ENCODE results near the gene CCDC186. TPM values are rescaled to one million over a fixed set of nuclear protein-coding genes. Genes with fewer than 3 reads are reported as not detected.
A peak's percentile ranks its signal among the peaks of the same experiment; 100 is the strongest.

The CCDC186 gene
- total and polyA plus RNA-seq, 9 donors = 4.4 to 31.2 (median 17.4) TPM

GRCh38 chr10:114166043-114166442, 8.0 kb downstream of the CCDC186 start:
- no peaks in the 10 kb centered on the region for H3K36me3 ChIP-seq
- H3K27me3 ChIP-seq = no peaks in the 10 kb centered on the region
- peaks cover 2% of the 10 kb centered on the region for H3K4me1 ChIP-seq (ENCODE audit: insufficient read depth)
- H3K9me3 ChIP-seq = peaks cover 0 to 3% of the 10 kb centered on the region in 2 donors
- 44 to 51% (median 50%) methylated on average over 3 of the region's 3 CpGs for WGBS, 3 donors
- H3K27ac ChIP-seq = peak overlapping the region in 1 of 2 donors; percentile 13
- no peak overlapping the region for H3K4me3 ChIP-seq
- no peak for DNase-seq
- TF ChIP-seq POLR2A (IDR thresholded peaks at IDR 0.05) (no peak), EP300 (IDR thresholded peaks at IDR 0.05) (no peak), CTCF (IDR thresholded peaks at IDR 0.05) (no peak)
- intact Hi-C loops (cut with DNase I) = no loop called here

- no peaks in the 10 kb centered on the region for H3K27me3 ChIP-seq
- H3K9me3 ChIP-seq = no peaks in the 10 kb centered on the region
- 13 to 21% (median 19%) methylated on average over 2 of the region's 2 CpGs for WGBS, 3 donors
- intact Hi-C loops (cut with DNase I) = no loop called here
- no peaks in the 10 kb centered on the region for H3K36me3 ChIP-seq
- no peak for DNase-seq
- H3K4me3 ChIP-seq = no peak overlapping the region
- H3K4me1 ChIP-seq (ENCODE audit: insufficient read depth) = peaks cover 2% of the 10 kb centered on the region
- TF ChIP-seq EP300 (IDR thresholded peaks at IDR 0.05) = no peak
- no peak for TF ChIP-seq POLR2A (IDR thresholded peaks at IDR 0.05)
- TF ChIP-seq CTCF (IDR thresholded peaks at IDR 0.05) = no peak
- no peak overlapping the region for H3K27ac ChIP-seq
Measured at GRCh38 chr10:114163062-114163461, 10.9 kb downstream of the CCDC186 start.

- Histone ChIP-seq H3K27ac (no peak overlapping the region), H3K4me1 (ENCODE audit: insufficient read depth) (no peaks in the 10 kb centered on the region), H3K9me3 (no peaks in the 10 kb centered on the region), H3K4me3 (no peak overlapping the region), H3K36me3 (no peaks in the 10 kb centered on the region), H3K27me3 (no peaks in the 10 kb centered on the region)
- WGBS, 3 donors = 91 to 95% (median 93%) methylated on average over 2 of the region's 2 CpGs
- DNase-seq = no peak
- intact Hi-C loops (cut with DNase I) = no loop called here
- no peak for TF ChIP-seq EP300 (IDR thresholded peaks at IDR 0.05)
- TF ChIP-seq CTCF (IDR thresholded peaks at IDR 0.05) = no peak
- no peak for TF ChIP-seq POLR2A (IDR thresholded peaks at IDR 0.05)
Measured at GRCh38 chr10:114157912-114158311, 16.1 kb downstream of the CCDC186 start.

- H3K36me3 ChIP-seq = no peaks in the 10 kb centered on the region
- WGBS, 3 donors = 81 to 90% (median 88%) methylated on average over 1 of the region's 1 CpG
Measured at GRCh38 chr10:114151892-114152291, 22.1 kb downstream of the CCDC186 start.

More at GRCh38 chr10:114151892-114152291, 22.1 kb downstream of the CCDC186 start:
- H3K4me1 ChIP-seq (ENCODE audit: insufficient read depth) = no peaks in the 10 kb centered on the region
- no peaks in the 10 kb centered on the region for H3K27me3 ChIP-seq
- TF ChIP-seq CTCF (IDR thresholded peaks at IDR 0.05) (no peak), EP300 (IDR thresholded peaks at IDR 0.05) (no peak), POLR2A (IDR thresholded peaks at IDR 0.05) (no peak)
- DNase-seq = no peak
- no peak overlapping the region for H3K27ac ChIP-seq
- H3K9me3 ChIP-seq = no peaks in the 10 kb centered on the region
- intact Hi-C loops (cut with DNase I) = no loop called here
- no peak overlapping the region for H3K4me3 ChIP-seq
